ENCODE measurements around the gene NCOA3.
"Not testable (repeated sequence)": the region's sequence is repeated elsewhere in the genome, so short reads cannot be mapped to it uniquely, and the experiment has no call there.

NCOA3 gene

DNA sequence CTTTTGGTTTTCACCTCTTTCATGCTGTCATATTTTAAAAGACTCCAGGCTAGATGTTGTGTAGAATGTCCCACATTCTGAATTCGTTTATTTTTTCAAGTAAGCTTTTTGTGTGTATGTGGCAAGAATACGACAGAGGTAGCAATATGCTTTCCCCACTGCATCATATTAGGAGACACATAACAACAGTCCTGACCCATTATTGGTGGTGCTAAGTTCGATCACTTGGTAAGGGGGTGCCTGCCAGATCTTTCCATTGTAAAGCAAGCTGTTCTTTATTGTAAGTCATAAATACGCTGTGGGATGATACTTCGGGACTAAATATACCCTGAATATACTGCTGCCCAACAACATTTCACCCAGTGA lies 588 bp upstream of the NCOA3 start:
- DNase-seq (ENCODE audit: low read depth) = peak; percentile 16

GRCh38 chr20:47502271-47503239 lies 868 bp downstream of the NCOA3 start:
- peak; percentile 10 for DNase-seq (ENCODE audit: low read depth)

DNA sequence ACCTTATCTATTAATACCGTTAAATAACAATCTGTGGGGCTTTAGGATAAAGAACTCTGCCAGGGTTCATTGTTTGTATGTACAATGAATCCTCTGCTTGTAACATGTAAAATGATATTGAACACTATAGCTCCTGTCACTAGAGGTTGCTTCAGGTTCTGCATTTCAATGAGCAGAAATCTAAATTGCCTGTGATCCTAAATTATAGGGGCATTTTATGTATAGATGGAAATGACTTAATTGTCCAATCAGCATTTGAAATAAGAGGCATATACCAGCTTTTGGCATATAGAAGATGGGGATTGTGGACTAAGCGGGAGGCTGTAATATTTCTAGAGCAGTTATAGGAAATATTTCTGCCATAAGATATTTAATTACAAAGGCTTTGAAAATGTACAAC lies 2.0 kb downstream of the NCOA3 start:
- no peak for DNase-seq (ENCODE audit: low read depth)

DNA sequence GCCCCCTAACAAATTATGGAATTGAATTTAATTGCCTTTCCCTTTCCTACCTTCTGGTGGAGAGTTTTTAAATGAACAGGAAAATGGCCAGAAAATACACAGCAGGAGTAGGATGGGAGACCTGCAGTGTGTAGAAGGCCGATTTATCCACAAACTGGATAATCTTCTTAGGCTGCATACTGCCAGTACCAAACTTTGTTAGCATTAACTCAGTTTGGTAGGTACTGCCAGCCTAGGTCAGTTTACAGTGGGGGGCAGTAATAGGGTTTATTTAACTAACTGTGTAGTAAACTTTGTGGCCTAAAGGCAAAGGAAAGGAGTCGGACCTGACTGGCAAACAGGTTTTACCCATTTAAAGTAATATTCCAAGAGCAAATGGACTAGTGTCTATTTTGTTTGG lies 4.6 kb downstream of the NCOA3 start:
- DNase-seq (ENCODE audit: low read depth) = no peak

DNA sequence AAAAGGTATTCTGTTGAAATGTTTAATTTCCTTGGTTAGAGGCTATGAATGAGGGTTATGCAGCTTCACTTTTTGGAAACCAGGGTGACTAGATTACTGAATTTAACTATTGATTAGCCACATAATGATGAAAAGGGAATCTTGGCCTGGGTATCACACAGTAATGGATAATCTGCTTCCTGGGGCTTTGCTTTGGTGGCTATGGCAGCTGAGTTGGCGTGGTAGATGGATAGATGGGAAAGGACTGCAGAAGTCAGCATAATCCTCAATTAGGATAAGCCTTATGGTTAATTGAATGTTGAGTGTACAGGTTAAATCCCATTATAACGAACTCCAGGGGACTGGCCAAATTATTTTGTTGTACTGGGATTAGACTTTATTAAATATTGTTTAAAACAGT lies 5.2 kb downstream of the NCOA3 start:
- DNase-seq (ENCODE audit: low read depth) = no peak

DNA sequence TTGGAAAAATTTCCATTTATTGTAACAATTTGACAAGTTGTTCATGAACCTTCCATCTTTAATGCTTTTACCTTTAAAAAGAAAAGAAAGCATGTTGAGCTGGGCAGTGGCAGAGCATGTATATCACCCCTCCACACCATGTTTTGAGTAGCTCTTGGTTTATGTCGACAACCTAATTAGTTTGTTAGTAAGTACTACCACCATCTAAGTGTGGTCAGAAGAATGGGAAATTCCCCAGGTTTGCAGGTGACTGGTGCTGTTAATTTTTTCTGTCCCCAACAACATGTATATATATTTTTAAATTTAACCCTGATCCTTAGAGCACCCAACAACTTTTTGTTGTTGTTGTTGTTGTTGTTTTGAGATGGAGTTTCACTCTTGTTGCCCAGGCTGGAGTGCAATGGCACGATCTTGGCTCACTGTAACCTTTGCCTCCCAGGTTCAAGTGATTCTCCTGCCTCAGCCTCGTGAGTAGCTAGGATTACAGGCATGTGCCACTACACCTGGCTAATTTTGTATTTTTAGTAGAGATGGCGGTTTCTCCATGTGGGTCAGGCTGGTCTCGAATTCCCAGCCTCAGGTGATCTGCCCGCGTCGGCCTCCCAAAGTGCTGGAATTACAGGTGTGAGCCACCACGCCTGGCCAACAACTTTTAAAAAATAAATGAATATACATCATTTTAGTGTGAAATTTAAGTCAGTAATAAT lies 5.7 kb downstream of the NCOA3 start:
- DNase-seq (ENCODE audit: low read depth) = not testable (repeated sequence)

DNA sequence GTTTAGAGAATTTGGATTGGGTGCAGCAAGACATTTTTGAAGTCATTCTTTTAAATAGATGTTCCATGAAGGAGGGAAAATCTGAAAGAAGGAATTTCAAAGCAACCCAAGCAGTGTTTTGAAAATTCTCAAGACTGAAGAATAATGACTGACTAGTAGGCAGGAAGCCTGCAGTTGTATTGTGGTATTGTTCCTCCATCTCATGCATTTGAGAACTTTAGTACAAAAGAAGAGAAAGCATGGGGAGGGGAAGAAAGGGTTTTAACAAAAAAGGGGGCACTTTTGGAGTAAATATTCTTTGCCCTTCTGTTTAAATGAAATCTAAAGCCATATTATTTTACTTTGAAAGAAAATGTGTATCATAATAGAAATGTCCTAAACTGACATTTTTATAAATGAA lies 6.6 kb downstream of the NCOA3 start:
- no peak for DNase-seq (ENCODE audit: low read depth)

- no peak for DNase-seq (ENCODE audit: low read depth)
These were observed 7.5 kb downstream of the NCOA3 start for GRCh38 chr20:47509104-47509661.

DNA sequence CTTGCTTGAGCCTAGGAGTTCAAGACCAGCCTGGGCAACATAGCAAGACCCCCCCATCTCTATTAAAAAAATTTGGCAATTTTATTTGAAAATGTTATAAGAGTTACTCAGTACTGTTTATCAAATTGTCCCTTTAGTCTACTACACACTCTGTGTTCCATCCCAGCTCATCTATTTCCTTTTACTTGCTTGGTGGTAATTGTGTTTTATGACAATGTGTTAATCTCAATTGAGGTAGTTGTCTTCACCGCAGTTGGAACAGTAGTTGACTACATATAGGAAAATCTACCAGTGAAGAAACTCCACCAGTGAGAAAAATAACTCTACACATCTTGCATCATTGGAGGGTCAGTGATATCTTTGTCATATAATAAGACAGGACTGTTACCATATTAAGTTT lies 8.0 kb downstream of the NCOA3 start:
- DNase-seq (ENCODE audit: low read depth) = no peak

DNA sequence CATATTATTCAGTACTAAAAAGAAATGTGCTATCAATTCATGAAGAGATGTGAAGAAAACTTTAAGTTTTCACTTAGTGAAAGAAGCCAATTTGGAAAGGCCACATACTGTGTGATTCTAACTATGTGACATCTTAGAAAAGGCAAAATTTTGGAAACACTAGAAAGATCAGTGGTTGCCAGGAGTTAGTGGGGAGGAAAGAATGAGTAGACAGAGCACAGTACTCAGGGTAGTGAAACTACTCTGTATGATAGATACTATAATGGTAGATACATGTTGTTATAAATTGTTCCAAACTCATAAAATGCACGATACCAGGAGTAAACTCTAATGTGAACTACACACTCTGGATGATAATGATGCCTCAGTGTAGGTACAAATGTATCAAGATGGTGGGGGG lies 14.2 kb downstream of the NCOA3 start:
- DNase-seq (ENCODE audit: low read depth) = no peak

DNA sequence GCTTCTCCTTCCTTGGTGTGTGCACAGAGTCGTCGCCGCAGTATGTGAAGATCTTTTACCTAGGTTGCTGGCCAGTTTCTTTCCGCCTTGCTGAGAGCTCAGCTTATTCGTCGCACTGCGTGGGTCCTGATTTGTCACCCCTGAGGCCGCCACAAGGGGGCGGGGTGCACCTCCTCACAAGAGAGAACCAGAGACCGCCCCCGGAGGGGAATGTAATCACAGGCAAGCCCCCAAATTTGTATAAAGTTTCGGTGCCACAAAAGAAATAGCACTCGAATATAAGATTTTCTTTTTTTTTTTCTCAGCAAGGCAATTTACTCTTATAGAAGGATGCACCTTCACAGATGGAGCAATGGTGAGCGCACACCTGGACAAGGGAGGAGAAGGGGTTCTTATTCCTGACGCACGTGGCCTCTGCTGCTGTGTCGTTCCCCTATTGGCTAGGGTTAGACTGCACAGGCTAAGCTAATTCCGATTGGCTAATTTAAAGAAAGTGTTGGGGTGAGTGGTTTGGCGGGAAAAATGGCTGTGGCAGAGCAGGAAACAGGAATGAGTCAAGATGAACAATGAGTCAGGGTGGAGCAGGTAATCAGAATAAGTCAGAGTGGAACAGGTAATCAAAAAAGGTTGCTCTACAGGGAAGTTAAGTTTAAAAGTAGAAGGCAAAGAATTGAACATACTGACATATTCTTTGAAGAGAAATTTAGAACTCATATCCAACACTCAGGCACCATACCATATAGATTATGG lies 19.5 kb downstream of the NCOA3 start:
- no peak for DNase-seq (ENCODE audit: low read depth)

DNA sequence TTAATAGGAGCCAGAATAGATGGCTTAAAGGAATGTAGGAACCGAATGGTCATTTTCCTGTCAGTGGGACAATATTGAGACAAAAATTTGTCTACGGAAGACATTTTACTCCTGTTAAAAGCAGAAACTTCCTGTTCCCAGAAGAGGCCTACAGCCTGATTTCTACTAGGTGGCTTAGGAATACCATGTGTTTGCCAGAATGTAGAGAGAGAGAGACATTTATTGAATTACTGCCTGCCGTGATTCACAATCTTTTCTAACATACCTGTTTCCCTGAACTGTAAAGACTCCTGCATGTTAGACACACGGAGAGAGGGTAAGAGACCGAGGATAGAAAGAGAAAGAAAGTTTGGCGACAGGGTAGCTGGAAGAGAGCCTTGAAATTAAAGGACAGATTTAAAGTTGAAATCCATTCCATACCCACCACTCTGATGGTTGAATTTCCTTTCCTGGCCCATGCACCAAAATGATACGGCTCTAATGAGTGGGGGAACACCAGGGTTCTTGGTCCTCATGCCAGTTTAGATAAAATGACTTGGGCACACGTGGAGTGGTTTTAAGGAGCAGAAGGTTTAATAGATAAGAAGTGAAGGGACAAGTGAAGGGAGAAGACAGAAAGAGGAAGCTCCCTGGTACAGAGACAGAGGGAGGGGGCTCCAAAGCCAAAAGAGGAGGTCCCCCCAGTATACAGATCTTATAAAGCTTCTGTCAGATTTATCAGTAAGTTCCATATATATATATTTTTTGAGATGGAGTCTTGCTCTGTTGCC lies 22.5 kb downstream of the NCOA3 start:
- no peak for DNase-seq (ENCODE audit: low read depth)

DNA sequence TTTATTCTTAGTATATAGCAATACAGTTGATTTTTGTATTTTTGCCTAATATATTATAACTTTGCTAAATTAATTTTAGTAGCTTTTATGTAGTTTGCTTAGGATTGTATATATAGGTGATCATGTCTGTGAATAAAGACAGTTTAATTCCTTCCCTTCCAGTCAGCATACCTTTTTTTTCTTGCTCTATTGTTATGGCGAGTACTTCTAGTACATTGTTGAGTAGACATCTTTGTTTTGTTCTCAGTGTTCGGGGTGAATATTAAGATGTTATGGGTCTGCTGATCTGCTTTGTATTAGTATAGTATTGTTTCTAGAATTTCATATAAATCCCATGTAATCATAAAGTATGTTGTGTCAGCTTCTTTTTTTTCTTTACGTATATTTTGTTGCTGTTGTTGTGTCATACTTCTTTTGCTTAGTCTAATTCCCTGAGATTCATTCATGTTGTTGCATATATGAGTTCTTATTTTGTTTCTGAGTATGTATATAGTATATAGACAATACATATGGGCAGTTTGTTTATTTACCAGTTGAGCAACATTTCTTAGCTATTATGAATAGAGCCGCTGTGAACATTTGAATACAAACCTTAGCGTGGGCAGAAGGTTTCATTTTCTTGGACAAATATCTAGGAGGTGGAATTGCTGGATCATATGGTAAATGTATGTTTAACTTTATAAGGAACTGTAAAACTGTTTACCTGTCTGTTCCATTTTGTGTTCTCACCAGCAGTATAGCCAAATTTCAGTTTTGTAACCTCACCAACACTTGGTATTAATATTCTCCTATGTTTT lies 25.5 kb downstream of the NCOA3 start:
- no peak for DNase-seq (ENCODE audit: low read depth)

GRCh38 chr20:47529840-47530239 lies 28.2 kb downstream of the NCOA3 start:
- no peak for DNase-seq (ENCODE audit: low read depth)

- no peak for DNase-seq (ENCODE audit: low read depth)
These were observed 29.8 kb downstream of the NCOA3 start for GRCh38 chr20:47531458-47531857.

DNA sequence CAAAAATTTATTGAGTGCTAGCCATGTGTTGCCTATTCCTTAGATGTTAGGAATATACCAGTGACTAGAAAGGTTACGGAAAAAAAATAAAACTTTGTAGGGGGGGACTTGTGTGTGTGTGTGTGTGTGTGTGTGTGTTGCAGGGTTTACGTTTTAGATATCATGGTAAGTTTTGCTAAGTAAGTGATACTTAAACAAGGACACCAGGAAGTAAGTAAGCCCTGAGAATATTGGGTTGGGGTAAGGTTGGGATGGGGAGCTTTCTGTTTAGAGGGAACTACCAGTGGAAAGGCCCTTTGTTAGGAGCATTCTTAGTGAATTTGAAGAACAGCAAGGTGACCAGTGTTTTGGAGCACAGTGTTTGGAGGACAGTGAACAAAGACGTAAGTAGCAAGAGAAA lies 30.3 kb downstream of the NCOA3 start:
- DNase-seq (ENCODE audit: low read depth) = no peak

GRCh38 chr20:47533518-47534062 lies 31.9 kb downstream of the NCOA3 start:
- no peak for DNase-seq (ENCODE audit: low read depth)

DNA sequence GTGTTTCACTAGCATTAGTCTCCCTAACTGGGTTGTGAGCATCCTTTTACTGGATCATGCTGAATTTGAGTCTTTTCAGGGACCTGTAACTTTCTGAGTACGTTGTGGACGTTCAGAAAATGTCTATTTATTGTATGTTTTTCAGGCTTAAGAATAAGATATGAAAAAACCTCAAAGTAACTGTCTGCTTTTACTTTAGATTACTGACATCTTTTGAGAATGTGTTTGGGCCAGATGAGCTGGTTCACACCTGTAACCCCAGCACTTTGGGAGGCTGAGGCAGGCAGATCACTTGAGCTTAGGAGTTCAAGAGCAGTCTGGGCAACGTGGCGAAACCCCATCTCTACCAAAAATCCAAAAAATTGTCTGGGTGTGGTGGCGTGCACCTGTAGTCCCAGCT lies 32.7 kb downstream of the NCOA3 start:
- DNase-seq (ENCODE audit: low read depth) = no peak

GRCh38 chr20:47535088-47535487 lies 33.4 kb downstream of the NCOA3 start:
- DNase-seq (ENCODE audit: low read depth) = no peak

DNA sequence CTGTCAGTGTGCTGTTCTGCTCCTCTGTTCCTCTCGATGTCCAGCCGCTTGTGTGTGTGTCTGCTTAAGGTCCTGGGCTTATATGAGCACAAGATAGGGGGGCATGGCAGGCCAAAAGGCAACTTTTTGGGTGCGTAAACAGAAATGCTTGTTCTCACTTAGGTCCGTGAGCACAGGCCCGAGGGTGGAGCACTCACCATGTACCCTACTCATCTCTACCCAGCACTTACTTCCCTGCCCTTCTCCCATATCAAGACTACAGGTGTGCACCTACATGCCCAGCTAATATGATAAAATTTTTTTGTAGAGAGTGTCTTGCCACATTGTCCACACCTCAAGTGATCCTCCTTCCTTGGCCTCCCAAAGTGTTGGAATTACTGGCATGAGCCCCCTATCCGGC lies 34.3 kb downstream of the NCOA3 start:
- no peak for DNase-seq (ENCODE audit: low read depth)

All from fibroblast of the conjunctiva (primary cell).